ENCODE results near the gene SIK3.

The SIK3 gene

GRCh38 chr11:117107701-117108590 is 9.7 kb upstream of the SIK3 start:
- Histone ChIP-seq H3K27ac (replicated peaks) (no peak overlapping the region), H3K4me3 (replicated peaks; ENCODE audit: insufficient read depth, low read length) (no peak overlapping the region), H3K27me3 (ENCODE audit: insufficient read depth, poor library complexity, severe bottlenecking) (no peaks in the 10 kb centered on the region)
- no peak for DNase-seq (ENCODE audit: low read depth in 1 of 2, low spot score in 1 of 2)
- TF ChIP-seq REST (IDR thresholded peaks at IDR 0.05; ENCODE audit: insufficient replicate concordance, low read depth), result no peak

- no peak for DNase-seq (ENCODE audit: low read depth in 1 of 2, low spot score in 1 of 2)
- no peak overlapping the region for H3K4me3 ChIP-seq (replicated peaks; ENCODE audit: insufficient read depth, low read length)
- TF ChIP-seq POLR2AphosphoS5 (IDR thresholded peaks at IDR 0.05; ENCODE audit: low read depth) (no peak), GABPA (IDR thresholded peaks at IDR 0.05; ENCODE audit: low read depth) (no peak), SPI1 (IDR thresholded peaks at IDR 0.05; ENCODE audit: borderline replicate concordance, low read depth) (no peak), CTCF (IDR thresholded peaks at IDR 0.05; ENCODE audit: insufficient read depth, low read length) (no peak), REST (IDR thresholded peaks at IDR 0.05; ENCODE audit: insufficient replicate concordance, low read depth) (no peak)
- H3K27me3 ChIP-seq (ENCODE audit: insufficient read depth, poor library complexity, severe bottlenecking), result no peaks in the 10 kb centered on the region
- no peak overlapping the region for H3K27ac ChIP-seq (replicated peaks)
Observed at GRCh38 chr11:117100556-117100955, 2.3 kb upstream of the SIK3 start.

DNA sequence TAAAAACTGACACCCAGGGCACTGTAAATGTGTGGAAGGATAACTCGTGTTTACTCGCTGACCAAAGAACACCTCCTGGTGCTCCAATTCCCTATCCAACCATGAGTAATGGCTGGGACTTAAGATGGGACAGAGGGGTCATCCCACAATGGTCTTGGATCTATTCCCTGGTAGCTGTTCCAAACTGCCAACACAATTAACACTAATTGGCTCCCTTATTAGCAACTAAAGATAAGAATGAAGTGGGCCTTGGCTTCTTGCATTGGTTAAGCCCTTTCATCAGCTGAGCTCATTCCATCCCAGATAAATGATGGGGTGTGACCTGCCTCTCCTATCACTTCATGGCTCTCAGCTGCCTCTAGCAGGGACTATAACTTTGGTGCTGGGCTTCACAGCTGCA is 1.5 kb upstream of the SIK3 start:
- DNase-seq (ENCODE audit: low read depth in 1 of 2, low spot score in 1 of 2), result no peak
- TF ChIP-seq REST (IDR thresholded peaks at IDR 0.05; ENCODE audit: insufficient replicate concordance, low read depth), result no peak
- TF ChIP-seq POLR2AphosphoS5 (IDR thresholded peaks at IDR 0.05; ENCODE audit: low read depth), result no peak
- no peak for TF ChIP-seq SPI1 (IDR thresholded peaks at IDR 0.05; ENCODE audit: borderline replicate concordance, low read depth)
- TF ChIP-seq GABPA (IDR thresholded peaks at IDR 0.05; ENCODE audit: low read depth), result no peak
- no peak for TF ChIP-seq CTCF (IDR thresholded peaks at IDR 0.05; ENCODE audit: insufficient read depth, low read length)
- no peak overlapping the region for H3K27ac ChIP-seq (replicated peaks)
- H3K27me3 ChIP-seq (ENCODE audit: insufficient read depth, poor library complexity, severe bottlenecking), result no peaks in the 10 kb centered on the region
- H3K4me3 ChIP-seq (replicated peaks; ENCODE audit: insufficient read depth, low read length), result no peak overlapping the region

Measured in HL-60 (cell line).